ENCODE data around the gene ARMC2.

GRCh38 chr6:109013656-109014305 is 165.6 kb downstream of the ARMC2 start:
- TF ChIP-seq POLR2AphosphoS5 (IDR thresholded peaks at IDR 0.05; ENCODE audit: insufficient read depth in 1 of 2, low read depth in 1 of 2): peak in 1 of 2 donors; percentile 15
- no peak for TF ChIP-seq CTCF (IDR thresholded peaks at IDR 0.05)
- no peak for TF ChIP-seq POLR2A (IDR thresholded peaks at IDR 0.05)
